Osteoblast (primary cell): ENCODE measurements around the gene PLCL2. TPM values are rescaled to one million over a fixed set of nuclear protein-coding genes. Genes with fewer than 3 reads are reported as not detected.

ENCODE experiments used
- DNase-seq: peaks from one replicate; pipeline ENCODE4 v3.0.0; 2011; ENCODE audit warnings: low spot score, mixed read lengths; ENCODE audit not compliant: insufficient read length; ENCODE audit errors: missing footprints
- H2AFZ ChIP-seq: 2 replicates; pipeline ENCODE4 v1.6.0; 2011; ENCODE audit warnings: mild to moderate bottlenecking, low read length
- H3K27ac ChIP-seq: 2 replicates; pipeline ENCODE4 v1.5.1; 2011; ENCODE audit warnings: mild to moderate bottlenecking, low read depth, low read length, moderate library complexity
- H3K27me3 ChIP-seq: 2 replicates; pipeline ENCODE4 v1.6.0; 2012; ENCODE audit warnings: mild to moderate bottlenecking, control low read depth, inconsistent platforms, low read length, moderate library complexity; ENCODE audit not compliant: insufficient read depth
- H3K36me3 ChIP-seq: 2 replicates; pipeline ENCODE4 v1.5.1; 2011; ENCODE audit warnings: mild to moderate bottlenecking, low read length, control low read depth, moderate library complexity; ENCODE audit not compliant: insufficient read depth
- H3K4me1 ChIP-seq: 2 replicates; pipeline ENCODE4 v1.5.1; 2011; ENCODE audit warnings: mild to moderate bottlenecking, low read length, control low read depth, moderate library complexity; ENCODE audit not compliant: insufficient read depth
- H3K4me2 ChIP-seq: 2 replicates; pipeline ENCODE4 v1.6.0; 2011; ENCODE audit warnings: mild to moderate bottlenecking, low read length; ENCODE audit not compliant: insufficient read depth
- H3K4me3 ChIP-seq: fragments of 200-600 bp; sonication (generic); 3 replicates; pipeline ENCODE4 v1.5.1; 2012; ENCODE audit warnings: mild to moderate bottlenecking, low read length, inconsistent platforms; ENCODE audit not compliant: insufficient read depth
- H3K79me2 ChIP-seq: 2 replicates; pipeline ENCODE4 v1.6.0; 2012; ENCODE audit warnings: mild to moderate bottlenecking, low read length, control low read depth, inconsistent platforms; ENCODE audit not compliant: insufficient read depth
- H3K9me3 ChIP-seq: 2 replicates; pipeline ENCODE4 v1.5.1; 2011; ENCODE audit warnings: low read depth, low read length, control low read depth
- H4K20me1 ChIP-seq: 2 replicates; pipeline ENCODE4 v1.6.0; 2012; ENCODE audit warnings: mild to moderate bottlenecking, low read length, control low read depth; ENCODE audit not compliant: insufficient read depth
- total RNA-seq: library from RNA; depleted of rRNA; stranded (reverse); fragments of >200 nt; gene quantifications from 2 replicates; pipeline ENCODE4 v1.2.3, GENCODE V29; 2012
- TF ChIP-seq, protein P1 (sequence below): IDR thresholded peaks from 2 replicates; pipeline ENCODE4 v1.5.1; 2011; ENCODE audit warnings: mild to moderate bottlenecking, low read depth, low read length, moderate library complexity; ENCODE audit errors: extremely low read depth

Gene PLCL2
- total RNA-seq, 1 donor: 5.1 TPM

DNA sequence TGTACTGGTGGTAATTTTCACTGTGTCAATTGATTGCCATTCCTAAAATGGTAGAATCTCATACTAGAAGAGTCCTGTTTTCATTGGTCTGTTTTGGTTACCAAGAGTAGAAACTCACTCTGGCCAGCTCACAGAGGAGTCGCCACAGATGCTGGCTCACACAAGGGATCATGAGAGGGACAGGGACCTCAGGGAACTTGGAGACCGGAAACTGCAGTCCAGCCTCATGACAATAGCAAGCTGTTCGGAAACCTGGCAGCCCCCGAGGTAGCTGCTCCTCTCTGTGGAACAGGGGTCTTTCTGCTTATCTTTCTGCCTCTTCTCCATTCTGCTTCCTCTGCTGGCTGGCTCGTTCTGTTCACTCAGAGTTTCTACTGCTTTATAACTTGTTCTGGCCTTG, 192.9 kb downstream of the PLCL2 start:
- peak overlapping the region; percentile 60 for H2AFZ ChIP-seq
- no peaks in the 10 kb centered on the region for H3K36me3 ChIP-seq
- H3K4me3 ChIP-seq: no peak overlapping the region
- H3K27ac ChIP-seq: no peak overlapping the region
- H3K4me2 ChIP-seq: no peak overlapping the region
- no peaks in the 10 kb centered on the region for H3K79me2 ChIP-seq
- TF ChIP-seq, protein P1, sequence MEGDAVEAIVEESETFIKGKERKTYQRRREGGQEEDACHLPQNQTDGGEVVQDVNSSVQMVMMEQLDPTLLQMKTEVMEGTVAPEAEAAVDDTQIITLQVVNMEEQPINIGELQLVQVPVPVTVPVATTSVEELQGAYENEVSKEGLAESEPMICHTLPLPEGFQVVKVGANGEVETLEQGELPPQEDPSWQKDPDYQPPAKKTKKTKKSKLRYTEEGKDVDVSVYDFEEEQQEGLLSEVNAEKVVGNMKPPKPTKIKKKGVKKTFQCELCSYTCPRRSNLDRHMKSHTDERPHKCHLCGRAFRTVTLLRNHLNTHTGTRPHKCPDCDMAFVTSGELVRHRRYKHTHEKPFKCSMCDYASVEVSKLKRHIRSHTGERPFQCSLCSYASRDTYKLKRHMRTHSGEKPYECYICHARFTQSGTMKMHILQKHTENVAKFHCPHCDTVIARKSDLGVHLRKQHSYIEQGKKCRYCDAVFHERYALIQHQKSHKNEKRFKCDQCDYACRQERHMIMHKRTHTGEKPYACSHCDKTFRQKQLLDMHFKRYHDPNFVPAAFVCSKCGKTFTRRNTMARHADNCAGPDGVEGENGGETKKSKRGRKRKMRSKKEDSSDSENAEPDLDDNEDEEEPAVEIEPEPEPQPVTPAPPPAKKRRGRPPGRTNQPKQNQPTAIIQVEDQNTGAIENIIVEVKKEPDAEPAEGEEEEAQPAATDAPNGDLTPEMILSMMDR: no peak
- H4K20me1 ChIP-seq: no peaks in the 10 kb centered on the region
- DNase-seq: peak; percentile 59
- H3K27me3 ChIP-seq: no peaks in the 10 kb centered on the region
- no peaks in the 10 kb centered on the region for H3K9me3 ChIP-seq
- H3K4me1 ChIP-seq: no peaks in the 10 kb centered on the region

DNA sequence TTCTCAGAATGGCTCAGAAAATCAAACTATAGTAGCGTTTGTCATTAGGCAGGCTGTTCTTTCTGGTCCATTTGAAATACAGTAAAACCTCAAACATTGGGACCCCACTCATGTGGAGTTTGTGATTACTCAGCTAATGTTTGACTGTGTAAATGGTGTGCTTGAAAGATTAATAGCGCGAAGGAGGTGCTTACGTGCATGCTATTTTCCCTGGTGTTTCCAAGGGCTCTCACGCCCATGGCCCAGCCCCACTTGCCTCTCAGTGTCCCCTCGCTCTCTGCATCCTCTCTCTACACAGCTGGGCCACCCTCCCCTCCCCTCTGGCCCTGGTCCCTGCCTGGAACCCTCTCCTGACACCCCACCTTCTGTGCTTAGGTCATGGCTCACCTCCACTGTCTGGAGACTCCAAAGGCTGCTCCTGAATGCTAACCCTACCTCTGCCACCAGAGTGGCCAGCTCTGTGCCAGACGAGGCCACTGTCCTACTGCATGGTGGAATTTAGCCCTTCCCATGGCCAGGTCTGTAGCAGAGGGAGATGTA, 194.2 kb downstream of the PLCL2 start:
- no peak for DNase-seq
- no peak overlapping the region for H2AFZ ChIP-seq
- no peaks in the 10 kb centered on the region for H4K20me1 ChIP-seq
- no peaks in the 10 kb centered on the region for H3K9me3 ChIP-seq
- H3K27ac ChIP-seq: no peak overlapping the region
- H3K27me3 ChIP-seq: no peaks in the 10 kb centered on the region
- H3K79me2 ChIP-seq: no peaks in the 10 kb centered on the region
- H3K4me1 ChIP-seq: no peaks in the 10 kb centered on the region
- H3K4me3 ChIP-seq: no peak overlapping the region
- TF ChIP-seq, protein P1: no peak
- no peak overlapping the region for H3K4me2 ChIP-seq
- H3K36me3 ChIP-seq: no peaks in the 10 kb centered on the region

DNA sequence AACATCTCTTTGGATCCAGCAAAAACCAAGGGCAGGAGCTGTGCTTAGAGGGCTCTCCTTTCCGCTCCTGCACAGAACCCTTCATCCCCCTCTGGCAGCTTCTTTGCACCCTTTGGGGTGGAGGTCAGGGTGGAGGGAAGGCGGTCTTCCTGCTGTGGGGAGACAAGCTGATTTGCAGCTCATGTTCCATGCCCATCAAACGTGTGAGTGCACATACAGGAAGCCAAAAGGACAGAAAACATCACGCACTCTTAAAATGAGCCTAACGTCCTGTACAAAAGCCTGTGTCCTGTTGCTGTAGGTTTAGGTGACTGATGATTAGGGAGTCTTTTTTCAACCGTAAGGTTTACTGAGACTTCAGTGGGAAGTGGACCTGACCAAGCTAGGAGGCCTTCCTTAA, 195.2 kb downstream of the PLCL2 start:
- no peaks in the 10 kb centered on the region for H3K79me2 ChIP-seq
- no peak overlapping the region for H3K4me3 ChIP-seq
- no peaks in the 10 kb centered on the region for H4K20me1 ChIP-seq
- TF ChIP-seq, protein P1: no peak
- no peak overlapping the region for H2AFZ ChIP-seq
- no peaks in the 10 kb centered on the region for H3K36me3 ChIP-seq
- H3K27ac ChIP-seq: no peak overlapping the region
- H3K4me2 ChIP-seq: no peak overlapping the region
- DNase-seq: no peak
- H3K4me1 ChIP-seq: no peaks in the 10 kb centered on the region
- no peaks in the 10 kb centered on the region for H3K27me3 ChIP-seq
- H3K9me3 ChIP-seq: no peaks in the 10 kb centered on the region

DNA sequence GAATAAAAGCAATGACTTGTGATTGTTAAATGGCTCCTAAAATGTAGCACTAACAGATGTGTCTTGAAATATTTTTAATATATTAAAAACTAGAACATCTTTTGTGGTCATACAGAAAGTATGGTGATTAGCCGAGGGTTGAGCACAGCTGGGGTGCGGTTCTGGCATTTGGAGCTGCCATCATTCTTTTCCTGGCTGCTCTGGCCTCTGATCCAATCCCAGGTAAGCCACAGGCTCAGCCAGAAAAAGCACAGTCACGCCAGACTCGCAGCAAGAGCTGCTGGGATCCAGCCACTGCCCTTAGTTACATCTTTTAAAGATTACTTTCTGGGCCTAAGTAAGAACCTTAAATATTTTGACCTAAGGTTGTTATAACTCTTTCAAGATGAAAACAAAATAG, 196.8 kb downstream of the PLCL2 start:
- H3K79me2 ChIP-seq: no peaks in the 10 kb centered on the region
- no peaks in the 10 kb centered on the region for H3K9me3 ChIP-seq
- no peak overlapping the region for H2AFZ ChIP-seq
- H3K4me1 ChIP-seq: no peaks in the 10 kb centered on the region
- no peaks in the 10 kb centered on the region for H4K20me1 ChIP-seq
- TF ChIP-seq, protein P1: no peak
- H3K27ac ChIP-seq: no peak overlapping the region
- H3K36me3 ChIP-seq: no peaks in the 10 kb centered on the region
- no peak overlapping the region for H3K4me2 ChIP-seq
- DNase-seq: no peak
- no peaks in the 10 kb centered on the region for H3K27me3 ChIP-seq
- no peak overlapping the region for H3K4me3 ChIP-seq
